Brain microvascular endothelial cell (primary cell): ENCODE measurements around the gene FGF7.

Experiments
- DNase-seq: peaks from one replicate; pipeline ENCODE4 v3.0.0-alpha.2; 2020
- H3K27ac ChIP-seq: fragments of 250-450 bp; sonication (Bioruptor Pico); 2 replicates; pipeline ENCODE4 v1.5.1; 2020; ENCODE audit warnings: mild to moderate bottlenecking, moderate library complexity
- H3K27me3 ChIP-seq: fragments of 250-450 bp; sonication (Bioruptor Pico); replicated peaks from 2 replicates; pipeline ENCODE4 v1.5.1; 2020; ENCODE audit warnings: mild to moderate bottlenecking
- H3K36me3 ChIP-seq: fragments of 250-450 bp; sonication (Bioruptor Pico); replicated peaks from 2 replicates; pipeline ENCODE4 v1.5.1; 2020; ENCODE audit warnings: mild to moderate bottlenecking
- H3K4me3 ChIP-seq: 2 replicates; pipeline ENCODE4 v1.5.1; 2011; ENCODE audit warnings: low read depth, mild to moderate bottlenecking, control low read depth, low read length, moderate library complexity
- CTCF ChIP-seq: IDR thresholded peaks from 2 replicates; pipeline ENCODE4 v1.5.1; 2011; ENCODE audit warnings: low read depth, mild to moderate bottlenecking, moderate library complexity, low read length, control low read depth, inconsistent platforms; ENCODE audit errors: missing control alignments
- in situ Hi-C: cut with HindIII; loops from 2 replicates; pipeline ENCODE4 v1.10.0; 2017; ENCODE audit warnings: low sequenced_read_pairs, low pct_ligation_motif_present

FGF7 gene

DNA sequence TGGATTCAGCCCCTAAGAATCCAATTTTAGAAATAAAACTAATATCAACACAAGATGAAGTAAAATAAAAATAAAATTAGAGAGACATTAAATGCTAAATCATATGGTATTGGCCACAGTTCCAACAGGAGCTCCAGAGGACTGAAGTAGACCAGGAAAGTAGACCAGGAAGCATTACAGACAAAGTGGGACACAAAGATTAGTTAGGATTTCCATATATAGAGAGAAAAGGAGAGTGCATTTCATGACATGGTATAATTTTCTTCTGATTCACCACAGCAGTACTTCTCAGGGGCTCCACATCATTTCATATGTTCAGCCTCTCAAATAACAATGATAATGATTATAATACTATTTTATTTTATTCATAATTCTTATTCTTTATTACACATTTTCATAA lies 18.3 kb downstream of the FGF7 start:
- Histone ChIP-seq H3K36me3 (no peaks in the 10 kb centered on the region), H3K27me3 (no peaks in the 10 kb centered on the region), H3K4me3 (no peak overlapping the region), H3K27ac (no peak overlapping the region)
- TF ChIP-seq CTCF = no peak
- in situ Hi-C loops = no loop called here
- DNase-seq = no peak

DNA sequence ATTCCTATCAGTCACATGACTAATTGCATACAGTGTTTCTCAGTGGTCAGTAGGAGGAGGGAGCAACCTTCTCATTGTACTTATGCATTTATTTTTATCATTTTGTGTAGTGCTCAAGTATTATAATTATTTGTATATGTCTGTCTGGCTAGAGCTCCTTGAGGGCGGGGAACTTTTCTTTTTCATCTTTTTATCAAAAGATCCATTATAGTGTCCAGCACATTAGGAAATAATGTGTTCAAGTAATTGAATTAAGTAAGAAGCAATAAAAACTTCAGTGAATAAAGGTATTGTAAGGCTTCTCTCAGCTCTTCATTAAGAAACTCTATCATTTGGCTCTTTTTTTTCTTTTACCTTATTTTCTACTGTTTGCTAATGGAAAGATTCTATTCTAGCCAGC lies 18.8 kb downstream of the FGF7 start:
- H3K4me3 ChIP-seq = no peak overlapping the region
- no peaks in the 10 kb centered on the region for H3K36me3 ChIP-seq
- H3K27ac ChIP-seq = no peak overlapping the region
- no peaks in the 10 kb centered on the region for H3K27me3 ChIP-seq
- no peak for DNase-seq
- in situ Hi-C loops = no loop called here
- no peak for TF ChIP-seq CTCF

GRCh38 chr15:49452595-49452994 lies 29.6 kb downstream of the FGF7 start:
- DNase-seq = no peak
- no peak for TF ChIP-seq CTCF
- Histone ChIP-seq H3K4me3 (no peak overlapping the region), H3K27ac (no peak overlapping the region), H3K36me3 (no peaks in the 10 kb centered on the region), H3K27me3 (no peaks in the 10 kb centered on the region)
- in situ Hi-C loops = no loop called here

DNA sequence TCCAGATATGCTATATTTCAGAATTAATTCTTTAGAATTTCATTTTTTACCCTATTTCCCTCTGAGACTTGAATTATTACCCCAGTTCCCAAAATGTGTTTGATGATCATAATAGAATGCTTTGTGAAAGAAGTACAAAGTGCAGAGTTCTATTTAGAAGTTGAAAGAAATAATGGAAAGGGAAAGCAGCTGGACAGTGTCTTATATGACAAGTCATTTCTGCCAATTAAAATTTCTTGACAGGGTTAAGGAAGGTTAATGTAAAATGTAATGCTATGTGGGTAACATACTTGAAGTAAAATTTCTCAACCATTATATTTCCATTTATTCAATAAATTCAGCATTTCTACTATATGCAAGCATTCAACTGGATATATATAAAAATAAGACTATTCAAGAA lies 33.1 kb downstream of the FGF7 start:
- in situ Hi-C loops = no loop called here
- Histone ChIP-seq H3K27me3 (no peaks in the 10 kb centered on the region), H3K4me3 (no peak overlapping the region), H3K36me3 (no peaks in the 10 kb centered on the region), H3K27ac (no peak overlapping the region)
- no peak for DNase-seq
- TF ChIP-seq CTCF = no peak

- no peak for TF ChIP-seq CTCF
- no peak for DNase-seq
Measured at GRCh38 chr15:49458145-49458544, 35.1 kb downstream of the FGF7 start.

DNA sequence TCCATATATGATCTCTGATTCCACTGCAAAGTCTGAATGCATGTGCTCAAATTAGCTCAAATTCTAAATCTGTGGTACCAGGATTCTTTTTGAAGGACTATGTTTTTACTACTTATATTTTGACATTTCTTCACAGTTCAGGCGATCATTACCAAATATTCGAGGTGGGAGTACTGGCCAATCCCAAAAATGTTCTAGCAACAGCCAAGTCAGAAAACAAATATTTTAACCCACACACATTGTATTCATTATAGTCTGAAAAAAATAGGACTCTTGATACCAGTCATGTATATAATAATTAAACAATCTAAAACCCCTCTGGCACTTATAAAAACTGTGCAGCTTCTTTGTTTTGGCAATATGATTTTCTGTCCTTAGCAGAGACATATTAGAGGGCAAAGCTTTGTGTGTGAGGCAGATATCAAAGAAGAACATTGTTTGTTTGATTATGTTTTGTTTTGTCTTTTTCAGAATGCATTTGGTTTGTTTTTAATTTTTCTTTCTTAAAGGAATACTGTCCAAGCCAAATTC lies 37.4 kb downstream of the FGF7 start:
- no peak overlapping the region for H3K27ac ChIP-seq
- no peaks in the 10 kb centered on the region for H3K36me3 ChIP-seq
- in situ Hi-C loops = no loop called here
- no peak for DNase-seq
- TF ChIP-seq CTCF = no peak
- no peaks in the 10 kb centered on the region for H3K27me3 ChIP-seq
- no peak overlapping the region for H3K4me3 ChIP-seq

More at GRCh38 chr15:49458145-49458544, 35.1 kb downstream of the FGF7 start:
- H3K4me3 ChIP-seq = no peak overlapping the region
- in situ Hi-C loops = no loop called here
- no peaks in the 10 kb centered on the region for H3K36me3 ChIP-seq
- no peak overlapping the region for H3K27ac ChIP-seq
- H3K27me3 ChIP-seq = no peaks in the 10 kb centered on the region
